Mucosa of descending colon (tissue), 3 donors: ENCODE data around the gene NKD2. TPM values are rescaled to one million over a fixed set of nuclear protein-coding genes. Genes with fewer than 3 reads are reported as not detected.

Source experiments
- ATAC-seq: fragments of 200-7000 bp; cut with Tn5 transposase; one replicate; pipeline ENCODE4 v1.9.1; 2020; ENCODE audit warnings: mild to moderate bottlenecking, moderate library complexity
- DNase-seq, 3 donors: peaks; one replicate each; pipeline ENCODE4 v3.0.0-alpha.2; 2020
- H3K36me3 ChIP-seq: fragments of 200-600 bp; one replicate; pipeline ENCODE4 v1.8.0; 2021; ENCODE audit warnings: low read depth, mild to moderate bottlenecking
- H3K4me1 ChIP-seq: fragments of 200-600 bp; one replicate; pipeline ENCODE4 v1.8.0; 2021; ENCODE audit warnings: low read depth, mild to moderate bottlenecking
- H3K4me3 ChIP-seq: fragments of 200-600 bp; one replicate; pipeline ENCODE4 v1.8.0; 2021; ENCODE audit warnings: mild to moderate bottlenecking
- H3K9me3 ChIP-seq: fragments of 200-600 bp; one replicate; pipeline ENCODE4 v1.8.0; 2021; ENCODE audit warnings: mild to moderate bottlenecking
- CTCF ChIP-seq: fragments of 200-600 bp; IDR thresholded peaks from one replicate; pipeline ENCODE4 v1.8.0; 2022; ENCODE audit warnings: antibody characterized with exemption, mild to moderate bottlenecking
- intact Hi-C, 2 donors: fragments of 100-400 bp; cut with DNase I in 1 of 2; cut with micrococcal nuclease in 1 of 2; formaldehyde crosslinking; loops; one replicate each; pipeline versions ENCODE4 v1.11.0 to v1.11.1; 2022; cut with DNase I, micrococcal nuclease
- total RNA-seq, 3 donors: library from RNA; stranded (reverse); fragmentation: NEBNext Ultra II Directional in 2 of 3; extraction: Animal tissue kit (Norgen Biotek cat#: 25700) in 2 of 3; gene quantifications; one replicate each; pipeline versions ENCODE4 v1.2.1 to v1.2.4, GENCODE V29; 2021 to 2023
- donor health status: DM: no; HTN: no; CAD: no; lungs with moderate emphysema.
- donor health status: DM: no; HTN: no; CAD: no.
- donor health status: DM: no; HTN: yes; CAD: no.

NKD2 gene
- total RNA-seq, 3 donors from 2014 or later, result 0.93 to 3.7 (median 2.1) TPM

- intact Hi-C loops, result no loop called here
- no peak for TF ChIP-seq CTCF
- Histone ChIP-seq H3K4me3 (no peak overlapping the region), H3K4me1 (no peaks in the 10 kb centered on the region), H3K36me3 (no peaks in the 10 kb centered on the region), H3K9me3 (no peaks in the 10 kb centered on the region)
- ATAC-seq (no peak), DNase-seq (no peak)
Observed at GRCh38 chr5:1061916-1062315, 53.3 kb downstream of the NKD2 start.

DNA sequence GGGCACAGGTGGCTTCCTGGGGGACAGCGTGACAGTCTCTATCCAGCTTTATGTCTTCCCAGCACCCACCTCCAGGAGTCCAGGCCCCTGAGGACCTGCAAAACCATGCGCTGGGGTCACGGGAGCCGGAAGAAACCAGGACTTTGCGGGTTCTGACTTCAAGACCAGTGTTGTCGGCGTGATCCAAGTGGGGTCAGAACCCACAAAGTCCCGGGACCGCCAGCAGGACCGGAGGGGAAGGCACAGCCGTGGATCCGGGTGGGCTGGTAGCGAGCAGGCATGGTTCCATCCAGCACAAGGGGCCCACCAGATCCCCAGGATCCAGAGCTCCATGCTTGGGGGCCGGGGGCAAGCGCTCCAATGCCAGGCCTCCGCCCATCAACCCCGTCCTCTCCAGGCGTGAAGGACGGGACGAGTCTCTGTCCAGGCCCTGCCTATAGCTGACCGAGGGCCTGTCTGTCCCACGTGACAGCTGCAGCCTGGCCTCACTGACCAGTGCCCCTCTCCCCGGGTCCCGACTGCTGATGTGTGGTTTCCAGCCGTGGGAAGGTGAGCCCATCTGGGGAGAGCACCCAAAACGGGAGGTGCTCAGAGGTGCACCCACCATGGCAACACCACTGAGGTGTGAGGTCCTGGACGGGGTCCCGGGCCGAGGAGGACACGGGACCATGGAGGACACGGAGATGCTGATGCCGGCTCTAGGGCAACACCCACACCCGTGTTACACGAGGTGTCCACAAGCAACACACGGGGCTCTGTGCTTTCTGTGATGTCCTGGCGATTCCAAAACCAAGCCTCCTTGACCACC is 54.4 kb downstream of the NKD2 start:
- no peaks in the 10 kb centered on the region for H3K36me3 ChIP-seq
- TF ChIP-seq CTCF, result no peak
- intact Hi-C loops, result no loop called here

DNA sequence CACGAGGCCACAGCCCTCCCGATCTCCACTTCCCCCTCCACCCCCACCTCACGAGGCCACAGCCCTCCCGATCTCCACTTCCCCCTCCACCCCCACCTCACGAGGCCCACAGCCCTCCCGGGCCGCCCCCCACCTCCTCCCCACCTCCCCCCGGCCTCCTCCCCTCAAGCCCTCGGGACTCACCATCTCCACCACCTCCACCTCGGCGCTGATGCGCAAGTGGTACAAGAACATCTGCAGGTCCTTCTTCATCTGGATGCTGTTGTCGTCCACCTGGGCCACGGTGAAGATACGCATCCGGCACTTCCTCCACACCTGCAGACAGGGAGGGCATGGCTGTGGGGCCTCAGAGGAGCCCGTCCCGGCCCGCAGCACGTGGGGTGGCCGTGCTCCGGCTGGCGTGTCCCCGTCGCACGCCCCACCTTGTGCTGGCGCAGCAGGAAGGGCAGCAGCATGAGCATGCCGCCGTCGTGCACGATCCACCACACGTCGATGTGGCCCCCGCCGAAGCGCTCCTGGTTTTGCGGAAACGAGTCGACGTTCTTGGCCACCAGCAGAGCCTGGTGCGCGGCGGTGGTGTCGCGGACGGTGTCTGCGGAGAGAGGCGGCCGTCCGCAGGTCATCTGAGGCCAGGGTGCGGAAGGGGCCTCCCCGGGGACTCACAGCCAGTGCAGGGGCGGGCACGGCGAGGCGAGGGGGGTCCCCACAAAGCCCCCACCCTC is 55.2 kb downstream of the NKD2 start:
- DNase-seq, result no peak
- no peak for ATAC-seq
- Histone ChIP-seq H3K4me3 (no peak overlapping the region), H3K4me1 (no peaks in the 10 kb centered on the region), H3K36me3 (no peaks in the 10 kb centered on the region), H3K9me3 (no peaks in the 10 kb centered on the region)
- intact Hi-C loops, result no loop called here
- TF ChIP-seq CTCF, result no peak

More for the DNA sequence above, 54.4 kb downstream of the NKD2 start:
- ATAC-seq, result no peak
- H3K4me1 ChIP-seq, result no peaks in the 10 kb centered on the region
- DNase-seq, result peak in 1 of 3 donors; percentile 44
- H3K9me3 ChIP-seq, result no peaks in the 10 kb centered on the region
- no peak overlapping the region for H3K4me3 ChIP-seq

- intact Hi-C loops, result no loop called here
- no peak for TF ChIP-seq CTCF
- no peaks in the 10 kb centered on the region for H3K4me1 ChIP-seq
- no peaks in the 10 kb centered on the region for H3K36me3 ChIP-seq
- no peak for ATAC-seq
- no peaks in the 10 kb centered on the region for H3K9me3 ChIP-seq
- no peak for DNase-seq
- H3K4me3 ChIP-seq, result no peak overlapping the region
Observed at GRCh38 chr5:1064383-1065142, 56.0 kb downstream of the NKD2 start.

DNA sequence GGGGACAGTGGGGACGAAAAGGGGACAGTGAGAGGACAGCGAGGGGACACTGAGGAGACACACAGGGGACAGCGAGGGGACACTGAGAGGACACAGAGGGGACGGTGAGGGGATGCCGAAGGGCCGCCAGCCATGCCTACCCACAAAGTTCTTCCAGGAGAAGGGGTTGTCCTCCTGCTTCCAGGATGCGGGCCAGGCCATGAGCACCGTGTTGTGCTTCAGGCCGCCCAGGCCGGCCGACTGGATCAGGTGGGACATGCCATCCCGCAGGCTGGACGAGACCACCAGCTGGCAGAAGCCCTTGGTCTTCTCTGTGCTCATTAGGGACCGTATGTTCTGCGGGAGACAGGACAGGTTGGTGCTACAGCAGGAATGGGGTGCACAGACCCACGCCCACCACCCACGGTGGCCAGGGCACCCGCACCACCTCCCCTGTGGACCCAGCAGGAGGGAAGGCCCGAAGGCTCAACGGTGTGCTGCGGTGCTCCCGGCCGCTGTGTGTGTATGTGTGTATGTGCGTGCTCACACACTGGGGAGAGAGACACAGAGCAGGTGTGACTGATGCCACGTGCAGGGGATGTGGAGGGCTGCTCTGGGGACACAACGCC is 56.6 kb downstream of the NKD2 start:
- no peak for TF ChIP-seq CTCF
- DNase-seq, result no peak
- peak; percentile 13 for ATAC-seq
- H3K4me1 ChIP-seq, result no peaks in the 10 kb centered on the region
- H3K9me3 ChIP-seq, result no peaks in the 10 kb centered on the region
- H3K36me3 ChIP-seq, result no peaks in the 10 kb centered on the region
- intact Hi-C loops, result no loop called here
- H3K4me3 ChIP-seq, result no peak overlapping the region
